ENCODE data around the gene TMEM52.

DNA sequence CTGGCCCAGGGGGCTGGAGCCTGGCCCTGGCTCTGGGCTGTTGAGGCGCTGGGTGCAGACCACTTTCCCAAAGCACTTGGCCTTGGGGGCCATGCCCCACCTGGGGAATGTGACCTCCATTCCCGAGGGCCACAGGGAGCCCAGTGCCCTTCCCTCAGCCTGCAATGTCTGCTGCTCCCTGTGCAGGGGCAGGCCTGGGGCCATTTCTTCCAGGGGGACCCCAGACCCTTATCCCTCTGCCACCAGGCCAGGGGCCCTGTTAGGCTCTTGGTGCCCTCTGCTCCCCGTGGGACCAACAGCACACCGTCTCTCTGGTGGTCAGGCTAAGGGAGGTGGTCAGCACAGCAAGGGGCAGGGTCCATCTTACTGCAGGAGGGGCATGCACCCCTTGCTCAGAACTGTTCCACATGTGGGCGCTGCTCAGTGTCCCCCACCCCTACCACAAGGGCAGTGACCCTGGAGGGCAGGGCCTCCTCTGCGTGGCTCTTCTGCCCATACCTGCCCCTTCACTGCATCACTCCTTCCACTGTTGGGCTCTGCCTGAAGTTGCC lies 1.1 kb upstream of the TMEM52 start:
- TF ChIP-seq POLR2AphosphoS5 (IDR thresholded peaks at IDR 0.05) = no peak
- TF ChIP-seq POLR2A (IDR thresholded peaks at IDR 0.05) = no peak

All from prostate gland (tissue), 1 donor.